ENCODE results near the gene HIPK3. TPM values are rescaled to one million over a fixed set of nuclear protein-coding genes. Genes with fewer than 3 reads are reported as not detected.

The HIPK3 gene
- total RNA-seq, 1 experiment from 2014 or later = 68.5 TPM

DNA sequence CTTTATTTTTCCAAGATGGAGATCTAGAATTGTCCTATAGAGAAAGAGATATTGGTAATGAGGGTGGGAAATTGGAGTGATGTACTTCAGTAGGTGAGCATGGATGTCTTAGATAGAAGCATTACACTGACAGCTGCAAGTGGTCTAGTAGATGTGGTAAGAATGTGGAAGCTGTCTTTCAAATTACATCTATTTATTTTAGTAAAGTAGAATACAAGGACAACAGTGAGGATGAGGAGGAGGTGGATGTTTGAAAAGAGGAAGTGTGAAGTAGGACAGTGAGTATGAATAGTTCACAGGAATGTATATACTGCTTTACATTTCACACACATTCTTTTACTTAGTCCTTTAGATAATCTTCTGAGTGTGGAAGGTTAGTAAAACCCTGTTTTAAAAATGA is 64.2 kb downstream of the HIPK3 start:
- Histone ChIP-seq H3K27me3 (replicated peaks; ENCODE audit: control insufficient read depth, insufficient read depth, low read length) (no peaks in the 10 kb centered on the region), H3K36me3 (ENCODE audit: control insufficient read depth, insufficient read depth, low read length) (no peaks in the 10 kb centered on the region), H3K9me3 (no peaks in the 10 kb centered on the region), H3K4me3 (ENCODE audit: low read depth, low read length) (no peak overlapping the region), H3K4me1 (peaks cover 35% of the 10 kb centered on the region)
- POLR2A ChIA-PET = no interaction called here
- no peak for DNase-seq
- no peaks in the 10 kb centered on the region for H3K9me3 Mint-ChIP-seq (ENCODE audit: unreplicated experiment)
- no peak overlapping the region for H3K4me3 Mint-ChIP-seq (ENCODE audit: unreplicated experiment)
- no peak overlapping the region for H3K27ac Mint-ChIP-seq (ENCODE audit: unreplicated experiment)
- no TSS peak for BruUV-seq (replicated peaks)
- peaks cover 12% of the 10 kb centered on the region for H3K4me1 Mint-ChIP-seq (ENCODE audit: low read depth, unreplicated experiment)
- no peaks in the 10 kb centered on the region for H3K36me3 Mint-ChIP-seq (ENCODE audit: insufficient read depth, unreplicated experiment)
- TF ChIP-seq, protein P1, sequence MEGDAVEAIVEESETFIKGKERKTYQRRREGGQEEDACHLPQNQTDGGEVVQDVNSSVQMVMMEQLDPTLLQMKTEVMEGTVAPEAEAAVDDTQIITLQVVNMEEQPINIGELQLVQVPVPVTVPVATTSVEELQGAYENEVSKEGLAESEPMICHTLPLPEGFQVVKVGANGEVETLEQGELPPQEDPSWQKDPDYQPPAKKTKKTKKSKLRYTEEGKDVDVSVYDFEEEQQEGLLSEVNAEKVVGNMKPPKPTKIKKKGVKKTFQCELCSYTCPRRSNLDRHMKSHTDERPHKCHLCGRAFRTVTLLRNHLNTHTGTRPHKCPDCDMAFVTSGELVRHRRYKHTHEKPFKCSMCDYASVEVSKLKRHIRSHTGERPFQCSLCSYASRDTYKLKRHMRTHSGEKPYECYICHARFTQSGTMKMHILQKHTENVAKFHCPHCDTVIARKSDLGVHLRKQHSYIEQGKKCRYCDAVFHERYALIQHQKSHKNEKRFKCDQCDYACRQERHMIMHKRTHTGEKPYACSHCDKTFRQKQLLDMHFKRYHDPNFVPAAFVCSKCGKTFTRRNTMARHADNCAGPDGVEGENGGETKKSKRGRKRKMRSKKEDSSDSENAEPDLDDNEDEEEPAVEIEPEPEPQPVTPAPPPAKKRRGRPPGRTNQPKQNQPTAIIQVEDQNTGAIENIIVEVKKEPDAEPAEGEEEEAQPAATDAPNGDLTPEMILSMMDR (IDR thresholded peaks at IDR 0.05; ENCODE audit: insufficient read depth in 1 of 2, low read depth in 1 of 2, low read length in 1 of 2, severe bottlenecking in 1 of 2, unreplicated experiment in 1 of 2) = no peak
- no peaks in the 10 kb centered on the region for H3K27me3 Mint-ChIP-seq (ENCODE audit: insufficient read depth, unreplicated experiment)
- CTCF ChIA-PET = no interaction called here
- intact Hi-C loops (cut with micrococcal nuclease; ENCODE audit: unreplicated experiment) = loop anchor here (10.0 kb wide), 1 partner anchor 237 kb away; no protein-coding TSS in a partner anchor

- H3K4me3 ChIP-seq (ENCODE audit: low read depth, low read length) = no peak overlapping the region
- intact Hi-C loops (cut with micrococcal nuclease; ENCODE audit: unreplicated experiment) = loop anchor here (10.0 kb wide), 1 partner anchor 239 kb away; no protein-coding TSS in a partner anchor
- ChIA-PET CTCF (no interaction called here), POLR2A (no interaction called here)
- no peak overlapping the region for H3K27ac Mint-ChIP-seq (ENCODE audit: unreplicated experiment)
- no peaks in the 10 kb centered on the region for H3K9me3 ChIP-seq
- peaks cover 35% of the 10 kb centered on the region for H3K4me1 ChIP-seq
- no peaks in the 10 kb centered on the region for H3K36me3 ChIP-seq (ENCODE audit: control insufficient read depth, insufficient read depth, low read length)
- H3K27me3 Mint-ChIP-seq (ENCODE audit: insufficient read depth, unreplicated experiment) = no peaks in the 10 kb centered on the region
- TF ChIP-seq, protein P1 (IDR thresholded peaks at IDR 0.05; ENCODE audit: insufficient read depth in 1 of 2, low read depth in 1 of 2, low read length in 1 of 2, severe bottlenecking in 1 of 2, unreplicated experiment in 1 of 2) = no peak
- BruUV-seq (replicated peaks) = no TSS peak
- no peak overlapping the region for H3K4me3 Mint-ChIP-seq (ENCODE audit: unreplicated experiment)
- no peak for DNase-seq
- H3K4me1 Mint-ChIP-seq (ENCODE audit: low read depth, unreplicated experiment) = peaks cover 12% of the 10 kb centered on the region
- H3K9me3 Mint-ChIP-seq (ENCODE audit: unreplicated experiment) = no peaks in the 10 kb centered on the region
- H3K27me3 ChIP-seq (replicated peaks; ENCODE audit: control insufficient read depth, insufficient read depth, low read length) = no peaks in the 10 kb centered on the region
- H3K36me3 Mint-ChIP-seq (ENCODE audit: insufficient read depth, unreplicated experiment) = no peaks in the 10 kb centered on the region
Measured at GRCh38 chr11:33323421-33323820, 66.2 kb downstream of the HIPK3 start.

- intact Hi-C loops (cut with micrococcal nuclease; ENCODE audit: unreplicated experiment) = loop anchor here (1.0 to 10.0 kb wide), 3 partner anchors 66 to 240 kb away; partner anchors contain the start of gene CSTF3
- H3K27me3 ChIP-seq (replicated peaks; ENCODE audit: control insufficient read depth, insufficient read depth, low read length) = no peaks in the 10 kb centered on the region
- H3K9me3 ChIP-seq = no peaks in the 10 kb centered on the region
- H3K4me1 ChIP-seq = peaks cover 35% of the 10 kb centered on the region
- Mint-ChIP-seq H3K4me1 (ENCODE audit: low read depth, unreplicated experiment) (peaks cover 14% of the 10 kb centered on the region), H3K4me3 (ENCODE audit: unreplicated experiment) (peak overlapping the region; percentile 20), H3K27me3 (ENCODE audit: insufficient read depth, unreplicated experiment) (no peaks in the 10 kb centered on the region), H3K27ac (ENCODE audit: unreplicated experiment) (no peak overlapping the region), H3K36me3 (ENCODE audit: insufficient read depth, unreplicated experiment) (no peaks in the 10 kb centered on the region), H3K9me3 (ENCODE audit: unreplicated experiment) (no peaks in the 10 kb centered on the region)
- no peak overlapping the region for H3K4me3 ChIP-seq (ENCODE audit: low read depth, low read length)
- ChIA-PET CTCF (no interaction called here), POLR2A (interaction anchor here (0.6 kb wide), 1 partner anchor 153 kb away, joined by 3 read pairs; no protein-coding TSS in a partner anchor)
- no TSS peak for BruUV-seq (replicated peaks)
- TF ChIP-seq, protein P1 (IDR thresholded peaks at IDR 0.05; ENCODE audit: insufficient read depth in 1 of 2, low read depth in 1 of 2, low read length in 1 of 2, severe bottlenecking in 1 of 2, unreplicated experiment in 1 of 2) = no peak
- DNase-seq = peak in 1 of 2 experiments; percentile 51
- H3K36me3 ChIP-seq (ENCODE audit: control insufficient read depth, insufficient read depth, low read length) = no peaks in the 10 kb centered on the region
Measured at GRCh38 chr11:33324302-33324985, 67.3 kb downstream of the HIPK3 start.

Measured in Caco-2 (cell line).